NCI-H2029 treated with DMSO at 0.1 percent for 48 hours (cell line): Measurements from ENCODE around the gene ADAM19.

Experiments
- DNase-seq: peaks from one replicate; lab custom pipeline; 2025; lab: John Stamatoyannopoulos, UW

ADAM19 gene

GRCh38 chr5:157513182-157513581, 62.4 kb downstream of the ADAM19 start:
- no peak for DNase-seq

GRCh38 chr5:157511651-157512644, 63.6 kb downstream of the ADAM19 start:
- no peak for DNase-seq

GRCh38 chr5:157510682-157511081, 64.9 kb downstream of the ADAM19 start:
- DNase-seq = no peak

GRCh38 chr5:157509587-157509986, 66.0 kb downstream of the ADAM19 start:
- no peak for DNase-seq

- no peak for DNase-seq
These were observed 66.5 kb downstream of the ADAM19 start for GRCh38 chr5:157509093-157509492.

GRCh38 chr5:157506981-157507780, 68.4 kb downstream of the ADAM19 start:
- DNase-seq = no peak

GRCh38 chr5:157506066-157506590, 69.4 kb downstream of the ADAM19 start:
- DNase-seq = no peak

- DNase-seq = no peak
These were observed 70.1 kb downstream of the ADAM19 start for GRCh38 chr5:157505496-157505895.

- no peak for DNase-seq
These were observed 71.5 kb downstream of the ADAM19 start for GRCh38 chr5:157504053-157504452.

- DNase-seq = no peak
These were observed 73.4 kb downstream of the ADAM19 start for GRCh38 chr5:157502143-157502647.

- DNase-seq = no peak
These were observed 77.5 kb downstream of the ADAM19 start for GRCh38 chr5:157497875-157498611.

GRCh38 chr5:157496864-157497263, 78.7 kb downstream of the ADAM19 start:
- no peak for DNase-seq

GRCh38 chr5:157494178-157494832, 81.3 kb downstream of the ADAM19 start:
- DNase-seq = no peak

- no peak for DNase-seq
These were observed 82.7 kb downstream of the ADAM19 start for GRCh38 chr5:157492886-157493285.

- no peak for DNase-seq
These were observed 84.0 kb downstream of the ADAM19 start for GRCh38 chr5:157491471-157491995.

- no peak for DNase-seq
These were observed 88.2 kb downstream of the ADAM19 start for GRCh38 chr5:157487358-157487757.

GRCh38 chr5:157486861-157487260, 88.7 kb downstream of the ADAM19 start:
- no peak for DNase-seq

GRCh38 chr5:157486221-157486681, 89.3 kb downstream of the ADAM19 start:
- no peak for DNase-seq

GRCh38 chr5:157485811-157486210, 89.8 kb downstream of the ADAM19 start:
- DNase-seq = no peak

GRCh38 chr5:157485340-157485739, 90.2 kb downstream of the ADAM19 start:
- DNase-seq = no peak

- DNase-seq = no peak
These were observed 90.8 kb downstream of the ADAM19 start for GRCh38 chr5:157484768-157485167.
